Measurements from ENCODE around the gene ADH5.

ADH5 gene

DNA sequence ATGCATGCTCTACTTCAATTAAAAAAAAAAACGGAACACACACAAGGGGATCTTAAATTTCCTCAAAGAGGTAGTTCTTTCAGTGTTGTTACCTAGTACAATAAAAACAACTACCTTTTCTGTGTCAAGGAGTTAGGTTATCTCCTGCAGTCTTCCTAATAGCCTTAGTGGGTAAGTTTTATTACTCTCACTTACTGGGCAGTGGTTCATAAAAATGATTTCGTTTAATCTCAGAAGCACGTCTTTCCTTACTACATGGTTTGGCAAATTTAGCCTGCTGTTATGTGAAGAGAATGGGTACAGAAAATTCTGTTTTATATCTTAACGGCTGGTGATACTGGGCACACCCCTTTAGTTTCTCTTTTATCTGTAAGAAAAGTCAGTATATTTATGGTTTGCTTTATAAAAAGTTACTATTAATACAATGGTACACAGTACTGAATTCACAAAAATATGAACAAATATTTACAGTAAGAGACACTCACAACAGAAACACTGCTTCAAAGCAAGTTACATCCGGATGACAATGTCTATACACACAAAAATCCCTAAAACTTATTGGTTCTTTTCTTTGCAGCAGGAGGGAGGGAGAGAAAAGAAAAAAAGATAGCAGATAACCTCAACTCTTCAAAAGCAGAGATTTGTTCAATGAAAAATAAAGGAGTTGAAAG is 8.8 kb downstream of the ADH5 start:
- TF ChIP-seq, protein P1, sequence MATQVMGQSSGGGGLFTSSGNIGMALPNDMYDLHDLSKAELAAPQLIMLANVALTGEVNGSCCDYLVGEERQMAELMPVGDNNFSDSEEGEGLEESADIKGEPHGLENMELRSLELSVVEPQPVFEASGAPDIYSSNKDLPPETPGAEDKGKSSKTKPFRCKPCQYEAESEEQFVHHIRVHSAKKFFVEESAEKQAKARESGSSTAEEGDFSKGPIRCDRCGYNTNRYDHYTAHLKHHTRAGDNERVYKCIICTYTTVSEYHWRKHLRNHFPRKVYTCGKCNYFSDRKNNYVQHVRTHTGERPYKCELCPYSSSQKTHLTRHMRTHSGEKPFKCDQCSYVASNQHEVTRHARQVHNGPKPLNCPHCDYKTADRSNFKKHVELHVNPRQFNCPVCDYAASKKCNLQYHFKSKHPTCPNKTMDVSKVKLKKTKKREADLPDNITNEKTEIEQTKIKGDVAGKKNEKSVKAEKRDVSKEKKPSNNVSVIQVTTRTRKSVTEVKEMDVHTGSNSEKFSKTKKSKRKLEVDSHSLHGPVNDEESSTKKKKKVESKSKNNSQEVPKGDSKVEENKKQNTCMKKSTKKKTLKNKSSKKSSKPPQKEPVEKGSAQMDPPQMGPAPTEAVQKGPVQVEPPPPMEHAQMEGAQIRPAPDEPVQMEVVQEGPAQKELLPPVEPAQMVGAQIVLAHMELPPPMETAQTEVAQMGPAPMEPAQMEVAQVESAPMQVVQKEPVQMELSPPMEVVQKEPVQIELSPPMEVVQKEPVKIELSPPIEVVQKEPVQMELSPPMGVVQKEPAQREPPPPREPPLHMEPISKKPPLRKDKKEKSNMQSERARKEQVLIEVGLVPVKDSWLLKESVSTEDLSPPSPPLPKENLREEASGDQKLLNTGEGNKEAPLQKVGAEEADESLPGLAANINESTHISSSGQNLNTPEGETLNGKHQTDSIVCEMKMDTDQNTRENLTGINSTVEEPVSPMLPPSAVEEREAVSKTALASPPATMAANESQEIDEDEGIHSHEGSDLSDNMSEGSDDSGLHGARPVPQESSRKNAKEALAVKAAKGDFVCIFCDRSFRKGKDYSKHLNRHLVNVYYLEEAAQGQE (IDR thresholded peaks at IDR 0.05; ENCODE audit: insufficient replicate concordance, low read depth): no peak
- no peak for TF ChIP-seq SPI1 (IDR thresholded peaks at IDR 0.05; ENCODE audit: borderline replicate concordance, low read depth)
- TF ChIP-seq, protein P2, sequence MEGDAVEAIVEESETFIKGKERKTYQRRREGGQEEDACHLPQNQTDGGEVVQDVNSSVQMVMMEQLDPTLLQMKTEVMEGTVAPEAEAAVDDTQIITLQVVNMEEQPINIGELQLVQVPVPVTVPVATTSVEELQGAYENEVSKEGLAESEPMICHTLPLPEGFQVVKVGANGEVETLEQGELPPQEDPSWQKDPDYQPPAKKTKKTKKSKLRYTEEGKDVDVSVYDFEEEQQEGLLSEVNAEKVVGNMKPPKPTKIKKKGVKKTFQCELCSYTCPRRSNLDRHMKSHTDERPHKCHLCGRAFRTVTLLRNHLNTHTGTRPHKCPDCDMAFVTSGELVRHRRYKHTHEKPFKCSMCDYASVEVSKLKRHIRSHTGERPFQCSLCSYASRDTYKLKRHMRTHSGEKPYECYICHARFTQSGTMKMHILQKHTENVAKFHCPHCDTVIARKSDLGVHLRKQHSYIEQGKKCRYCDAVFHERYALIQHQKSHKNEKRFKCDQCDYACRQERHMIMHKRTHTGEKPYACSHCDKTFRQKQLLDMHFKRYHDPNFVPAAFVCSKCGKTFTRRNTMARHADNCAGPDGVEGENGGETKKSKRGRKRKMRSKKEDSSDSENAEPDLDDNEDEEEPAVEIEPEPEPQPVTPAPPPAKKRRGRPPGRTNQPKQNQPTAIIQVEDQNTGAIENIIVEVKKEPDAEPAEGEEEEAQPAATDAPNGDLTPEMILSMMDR (IDR thresholded peaks at IDR 0.05; ENCODE audit: insufficient read depth, low read length): no peak
- TF ChIP-seq GABPA (IDR thresholded peaks at IDR 0.05; ENCODE audit: low read depth): no peak
- no peak for TF ChIP-seq POLR2AphosphoS5 (IDR thresholded peaks at IDR 0.05; ENCODE audit: low read depth)
- no peak overlapping the region for H3K27ac ChIP-seq (replicated peaks)
- no peaks in the 10 kb centered on the region for H3K27me3 ChIP-seq (ENCODE audit: insufficient read depth, poor library complexity, severe bottlenecking)
- no peak for DNase-seq (ENCODE audit: low read depth in 1 of 2, low spot score in 1 of 2)
- no peak overlapping the region for H3K4me3 ChIP-seq (replicated peaks; ENCODE audit: insufficient read depth, low read length)

DNA sequence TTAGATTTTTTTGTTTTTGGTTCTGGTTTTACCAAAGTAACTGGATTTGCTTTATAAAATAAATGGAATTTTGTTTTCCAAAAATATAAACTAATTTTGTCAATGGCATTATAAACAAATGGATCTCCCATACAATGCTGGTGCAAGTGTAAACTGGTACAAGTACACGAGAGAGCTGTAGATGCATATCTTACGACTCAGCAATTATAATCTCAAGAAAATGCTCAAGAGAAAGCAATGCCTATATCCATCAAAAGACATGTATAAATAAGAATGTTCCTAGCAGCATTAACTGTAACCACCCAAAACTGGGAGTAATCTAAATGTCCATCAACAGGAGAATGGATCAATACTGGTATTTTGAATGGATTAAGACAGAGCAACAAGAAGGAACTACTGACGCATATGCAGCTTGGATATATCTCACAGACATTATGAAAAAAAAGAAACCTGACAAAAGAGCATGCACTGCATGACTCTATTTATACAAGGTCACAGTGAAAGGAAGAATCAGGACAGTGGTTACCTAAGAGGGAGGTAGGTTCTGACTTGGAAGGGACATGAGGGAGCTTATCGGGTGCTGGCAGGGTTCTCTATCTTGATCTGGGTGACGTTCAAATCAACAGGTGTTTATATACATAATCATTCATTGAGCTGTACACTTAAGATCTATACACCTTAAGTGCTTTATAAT is 9.5 kb downstream of the ADH5 start:
- Histone ChIP-seq H3K27me3 (ENCODE audit: insufficient read depth, poor library complexity, severe bottlenecking) (no peaks in the 10 kb centered on the region), H3K27ac (replicated peaks) (no peak overlapping the region), H3K4me3 (replicated peaks; ENCODE audit: insufficient read depth, low read length) (no peak overlapping the region)
- no peak for DNase-seq (ENCODE audit: low read depth in 1 of 2, low spot score in 1 of 2)
- no peak for TF ChIP-seq SPI1 (IDR thresholded peaks at IDR 0.05; ENCODE audit: borderline replicate concordance, low read depth)
- TF ChIP-seq, protein P1 (IDR thresholded peaks at IDR 0.05; ENCODE audit: insufficient replicate concordance, low read depth): no peak
- TF ChIP-seq POLR2AphosphoS5 (IDR thresholded peaks at IDR 0.05; ENCODE audit: low read depth): no peak
- TF ChIP-seq, protein P2 (IDR thresholded peaks at IDR 0.05; ENCODE audit: insufficient read depth, low read length): no peak
- TF ChIP-seq GABPA (IDR thresholded peaks at IDR 0.05; ENCODE audit: low read depth): no peak

DNA sequence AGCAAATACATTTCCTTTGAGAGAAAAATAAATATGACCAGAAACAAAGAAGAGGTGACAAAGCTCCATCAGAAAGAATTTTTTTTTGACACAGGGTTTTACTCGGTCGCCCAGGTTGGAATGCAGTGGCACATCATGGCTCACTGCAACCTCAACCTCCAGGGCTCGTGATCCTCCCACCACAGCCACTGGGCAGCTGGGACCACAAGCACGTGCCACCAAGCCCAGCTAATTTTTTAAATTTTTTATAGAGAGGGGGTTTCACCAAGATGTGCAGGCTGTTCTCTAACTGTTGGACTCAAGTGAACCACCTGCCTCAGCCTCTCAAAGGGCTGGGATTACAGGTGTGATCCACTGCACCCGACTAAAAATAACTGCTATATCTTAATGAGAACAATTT is 10.3 kb downstream of the ADH5 start:
- H3K27ac ChIP-seq (replicated peaks): no peak overlapping the region
- no peaks in the 10 kb centered on the region for H3K27me3 ChIP-seq (ENCODE audit: insufficient read depth, poor library complexity, severe bottlenecking)
- DNase-seq (ENCODE audit: low read depth in 1 of 2, low spot score in 1 of 2): no peak
- TF ChIP-seq POLR2AphosphoS5 (IDR thresholded peaks at IDR 0.05; ENCODE audit: low read depth) (no peak), GABPA (IDR thresholded peaks at IDR 0.05; ENCODE audit: low read depth) (no peak), SPI1 (IDR thresholded peaks at IDR 0.05; ENCODE audit: borderline replicate concordance, low read depth) (no peak)
- TF ChIP-seq, protein P2 (IDR thresholded peaks at IDR 0.05; ENCODE audit: insufficient read depth, low read length): no peak
- TF ChIP-seq, protein P1 (IDR thresholded peaks at IDR 0.05; ENCODE audit: insufficient replicate concordance, low read depth): no peak
- H3K4me3 ChIP-seq (replicated peaks; ENCODE audit: insufficient read depth, low read length): no peak overlapping the region
